ENCODE results near the gene RPS3. TPM values are rescaled to one million over a fixed set of nuclear protein-coding genes. Genes with fewer than 3 reads are reported as not detected.

The RPS3 gene
- total and polyA plus RNA-seq, 2 experiments from 2014 or later: 1,745 to 2,793 TPM

DNA sequence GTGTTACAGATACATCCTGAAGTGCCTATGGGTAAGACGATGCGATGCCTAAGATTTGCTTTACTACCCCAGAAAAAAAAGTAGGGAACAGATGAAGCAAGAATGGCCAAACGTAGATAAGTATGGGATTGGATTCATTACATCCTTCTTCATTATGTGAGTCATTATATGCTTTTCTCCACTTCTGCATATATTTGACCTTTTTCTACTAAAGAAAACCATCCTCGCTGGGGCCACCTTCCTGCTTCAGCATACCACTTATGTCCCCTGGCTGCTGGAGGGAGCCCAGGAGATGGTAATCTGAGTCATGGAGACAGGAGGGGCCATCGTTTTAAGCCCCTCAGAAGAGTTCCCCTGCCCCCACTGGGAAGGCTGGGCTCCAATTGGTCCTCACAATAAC, 48.1 kb downstream of the RPS3 start:
- no peak overlapping the region for H3K27ac Mint-ChIP-seq
- no peak overlapping the region for H3K4me3 Mint-ChIP-seq
- H3K4me2 ChIP-seq: no peak overlapping the region
- no peaks in the 10 kb centered on the region for H3K36me3 ChIP-seq (ENCODE audit: insufficient read depth)
- no peak overlapping the region for H3K27ac ChIP-seq (ENCODE audit: low read depth)
- DNase-seq (ENCODE audit: low spot score) (no peak), ATAC-seq (no peak)
- H3K79me2 ChIP-seq (replicated peaks; ENCODE audit: insufficient read depth): no peaks in the 10 kb centered on the region
- no peaks in the 10 kb centered on the region for H3K9me2 ChIP-seq (ENCODE audit: insufficient read depth)
- H3K36me3 Mint-ChIP-seq (ENCODE audit: low read depth): no peaks in the 10 kb centered on the region
- no peaks in the 10 kb centered on the region; the same call in 2 of the 3 replicates for H3K4me1 Mint-ChIP-seq
- H3K4me1 ChIP-seq (ENCODE audit: insufficient read depth): no peaks in the 10 kb centered on the region; the same call in 1 of the 2 replicates
- H3K27me3 Mint-ChIP-seq (ENCODE audit: insufficient read depth, low read depth, poor library complexity): peaks cover 17% of the 10 kb centered on the region
- peaks cover 6% of the 10 kb centered on the region for H3K27me3 ChIP-seq (ENCODE audit: insufficient read depth)
- no peak overlapping the region for H3K4me3 ChIP-seq
- no peaks in the 10 kb centered on the region for H3F3A ChIP-seq (replicated peaks; ENCODE audit: low read depth)
- no peaks in the 10 kb centered on the region for H4K20me1 ChIP-seq (replicated peaks; ENCODE audit: insufficient read depth)
- H2AFZ ChIP-seq: no peak overlapping the region
- TF ChIP-seq POLR2AphosphoS5 (IDR thresholded peaks at IDR 0.05; ENCODE audit: low read depth) (no peak), EZH2phosphoT487 (IDR thresholded peaks at IDR 0.05; ENCODE audit: unreplicated experiment) (no peak), ZNF331 (CRISPR knock-in tag; IDR thresholded peaks at IDR 0.05; ENCODE audit: low read depth) (no peak)
- TF ChIP-seq, protein P1, sequence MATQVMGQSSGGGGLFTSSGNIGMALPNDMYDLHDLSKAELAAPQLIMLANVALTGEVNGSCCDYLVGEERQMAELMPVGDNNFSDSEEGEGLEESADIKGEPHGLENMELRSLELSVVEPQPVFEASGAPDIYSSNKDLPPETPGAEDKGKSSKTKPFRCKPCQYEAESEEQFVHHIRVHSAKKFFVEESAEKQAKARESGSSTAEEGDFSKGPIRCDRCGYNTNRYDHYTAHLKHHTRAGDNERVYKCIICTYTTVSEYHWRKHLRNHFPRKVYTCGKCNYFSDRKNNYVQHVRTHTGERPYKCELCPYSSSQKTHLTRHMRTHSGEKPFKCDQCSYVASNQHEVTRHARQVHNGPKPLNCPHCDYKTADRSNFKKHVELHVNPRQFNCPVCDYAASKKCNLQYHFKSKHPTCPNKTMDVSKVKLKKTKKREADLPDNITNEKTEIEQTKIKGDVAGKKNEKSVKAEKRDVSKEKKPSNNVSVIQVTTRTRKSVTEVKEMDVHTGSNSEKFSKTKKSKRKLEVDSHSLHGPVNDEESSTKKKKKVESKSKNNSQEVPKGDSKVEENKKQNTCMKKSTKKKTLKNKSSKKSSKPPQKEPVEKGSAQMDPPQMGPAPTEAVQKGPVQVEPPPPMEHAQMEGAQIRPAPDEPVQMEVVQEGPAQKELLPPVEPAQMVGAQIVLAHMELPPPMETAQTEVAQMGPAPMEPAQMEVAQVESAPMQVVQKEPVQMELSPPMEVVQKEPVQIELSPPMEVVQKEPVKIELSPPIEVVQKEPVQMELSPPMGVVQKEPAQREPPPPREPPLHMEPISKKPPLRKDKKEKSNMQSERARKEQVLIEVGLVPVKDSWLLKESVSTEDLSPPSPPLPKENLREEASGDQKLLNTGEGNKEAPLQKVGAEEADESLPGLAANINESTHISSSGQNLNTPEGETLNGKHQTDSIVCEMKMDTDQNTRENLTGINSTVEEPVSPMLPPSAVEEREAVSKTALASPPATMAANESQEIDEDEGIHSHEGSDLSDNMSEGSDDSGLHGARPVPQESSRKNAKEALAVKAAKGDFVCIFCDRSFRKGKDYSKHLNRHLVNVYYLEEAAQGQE (IDR thresholded peaks at IDR 0.05; ENCODE audit: unreplicated experiment): no peak
- no peaks in the 10 kb centered on the region for H3K9me3 Mint-ChIP-seq

DNA sequence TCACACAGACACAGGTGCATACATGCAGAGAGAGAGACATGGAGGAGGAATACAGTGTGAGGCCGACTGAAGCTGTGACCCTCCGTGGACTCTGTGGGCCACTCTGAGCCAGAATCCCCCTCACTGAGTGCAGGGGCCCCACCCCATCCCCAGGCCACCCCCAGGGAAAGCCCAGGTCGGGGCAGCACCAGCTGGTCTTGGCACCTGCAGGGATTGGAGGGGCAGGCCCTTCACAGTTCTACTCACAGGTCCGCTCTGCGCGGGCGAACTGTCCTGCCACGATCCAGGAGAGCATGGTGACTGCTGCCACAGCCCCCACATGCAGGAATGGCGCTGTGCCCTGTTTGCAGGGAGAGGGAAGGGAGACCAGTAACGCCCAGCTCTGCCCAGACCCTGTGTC, 50.0 kb downstream of the RPS3 start:
- H3K4me2 ChIP-seq: no peak overlapping the region
- no peaks in the 10 kb centered on the region; the same call in 1 of the 2 replicates for H3K4me1 ChIP-seq (ENCODE audit: insufficient read depth)
- Mint-ChIP-seq H3K27me3 (ENCODE audit: insufficient read depth, low read depth, poor library complexity) (peaks cover 17% of the 10 kb centered on the region), H3K4me3 (no peak overlapping the region), H3K4me1 (peaks cover 4% of the 10 kb centered on the region; the same call in 2 of the 3 replicates), H3K36me3 (ENCODE audit: low read depth) (no peaks in the 10 kb centered on the region), H3K27ac (no peak overlapping the region), H3K9me3 (no peaks in the 10 kb centered on the region)
- H3F3A ChIP-seq (replicated peaks; ENCODE audit: low read depth): no peaks in the 10 kb centered on the region
- no peak for DNase-seq (ENCODE audit: low spot score)
- ATAC-seq: no peak
- H4K20me1 ChIP-seq (replicated peaks; ENCODE audit: insufficient read depth): no peaks in the 10 kb centered on the region
- no peaks in the 10 kb centered on the region for H3K36me3 ChIP-seq (ENCODE audit: insufficient read depth)
- TF ChIP-seq CREB1 (CRISPR knock-in tag; IDR thresholded peaks at IDR 0.05; ENCODE audit: low read depth) (no peak), ZNF114 (CRISPR knock-in tag; IDR thresholded peaks at IDR 0.05) (no peak), STAT1 (IDR thresholded peaks at IDR 0.05; ENCODE audit: unreplicated experiment) (no peak), EZH2phosphoT487 (IDR thresholded peaks at IDR 0.05; ENCODE audit: unreplicated experiment) (no peak), ZNF331 (CRISPR knock-in tag; IDR thresholded peaks at IDR 0.05; ENCODE audit: low read depth) (no peak), EZH2 (IDR thresholded peaks at IDR 0.05; ENCODE audit: low read depth, unreplicated experiment) (no peak), POLR2AphosphoS5 (IDR thresholded peaks at IDR 0.05; ENCODE audit: low read depth) (no peak)
- TF ChIP-seq, protein P2, sequence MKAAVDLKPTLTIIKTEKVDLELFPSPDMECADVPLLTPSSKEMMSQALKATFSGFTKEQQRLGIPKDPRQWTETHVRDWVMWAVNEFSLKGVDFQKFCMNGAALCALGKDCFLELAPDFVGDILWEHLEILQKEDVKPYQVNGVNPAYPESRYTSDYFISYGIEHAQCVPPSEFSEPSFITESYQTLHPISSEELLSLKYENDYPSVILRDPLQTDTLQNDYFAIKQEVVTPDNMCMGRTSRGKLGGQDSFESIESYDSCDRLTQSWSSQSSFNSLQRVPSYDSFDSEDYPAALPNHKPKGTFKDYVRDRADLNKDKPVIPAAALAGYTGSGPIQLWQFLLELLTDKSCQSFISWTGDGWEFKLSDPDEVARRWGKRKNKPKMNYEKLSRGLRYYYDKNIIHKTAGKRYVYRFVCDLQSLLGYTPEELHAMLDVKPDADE (IDR thresholded peaks at IDR 0.05): no peak
- no peak overlapping the region for H3K27ac ChIP-seq (ENCODE audit: low read depth)
- no peaks in the 10 kb centered on the region for H3K9me2 ChIP-seq (ENCODE audit: insufficient read depth)
- H3K27me3 ChIP-seq (ENCODE audit: insufficient read depth): peaks cover 6% of the 10 kb centered on the region
- H2AFZ ChIP-seq: no peak overlapping the region
- H3K4me3 ChIP-seq: no peak overlapping the region
- no peaks in the 10 kb centered on the region for H3K79me2 ChIP-seq (replicated peaks; ENCODE audit: insufficient read depth)
